SU-DHL-6 (cell line): ENCODE measurements around the gene FKBP2.

Source experiments
- H2AFZ ChIP-seq: fragments of 200-600 bp; sonication (generic); 2 replicates; pipeline ENCODE4 v1.6.1; 2014; ENCODE audit warnings: low read depth, mild to moderate bottlenecking, moderate library complexity, mixed read lengths, antibody characterized with exemption, low read length; ENCODE audit not compliant: severe bottlenecking
- H3F3A ChIP-seq: fragments of 200-600 bp; shearing (Covaris generic); 2 replicates; pipeline ENCODE4 v1.6.0; 2016; ENCODE audit warnings: antibody characterized with exemption, mild to moderate bottlenecking; ENCODE audit not compliant: insufficient read depth
- H3K27ac ChIP-seq: fragments of 200-600 bp; sonication (generic); 2 replicates; pipeline ENCODE4 v1.5.1; 2016; ENCODE audit warnings: low read depth, mild to moderate bottlenecking, low read length, moderate library complexity, mixed read lengths
- H3K27me3 ChIP-seq: fragments of 200-600 bp; sonication (generic), shearing (Covaris generic); 2 replicates; pipeline ENCODE4 v1.6.0; 2014; ENCODE audit warnings: mild to moderate bottlenecking, low read length
- H3K36me3 ChIP-seq: fragments of 200-600 bp; sonication (generic); 2 replicates; pipeline ENCODE4 v1.6.1; 2014; ENCODE audit warnings: mild to moderate bottlenecking, low read length, mixed read lengths
- H3K4me2 ChIP-seq: fragments of 300-600, 200-600 bp; shearing (Covaris generic), sonication (generic); 2 replicates; pipeline ENCODE4 v1.6.0; 2014; ENCODE audit warnings: low read length, low read depth, mild to moderate bottlenecking; ENCODE audit not compliant: poor library complexity, severe bottlenecking
- H3K4me3 ChIP-seq: fragments of 200-600 bp; sonication (generic); 2 replicates; pipeline ENCODE4 v1.5.1; 2014; ENCODE audit warnings: antibody characterized with exemption, low read length, mild to moderate bottlenecking, mixed read lengths; ENCODE audit not compliant: insufficient read depth, poor library complexity, severe bottlenecking
- H3K79me2 ChIP-seq: fragments of 200-600 bp; sonication (generic); 2 replicates; pipeline ENCODE4 v1.6.1; 2014; ENCODE audit warnings: mild to moderate bottlenecking, low read length, moderate library complexity; ENCODE audit not compliant: insufficient read depth
- H3K9ac ChIP-seq: fragments of 200-600 bp; sonication (generic); 2 replicates; pipeline ENCODE4 v1.7.0; 2014; ENCODE audit warnings: mild to moderate bottlenecking, low read length
- H3K9me2 ChIP-seq: fragments of 200-600 bp; sonication (generic); replicated peaks from 2 replicates; pipeline ENCODE4 v1.6.1; 2014; ENCODE audit warnings: low read length; ENCODE audit not compliant: insufficient read depth
- H3K9me3 ChIP-seq: fragments of 200-600 bp; sonication (generic); 2 replicates; pipeline ENCODE4 v1.6.1; 2014; ENCODE audit warnings: low read length, mixed read lengths; ENCODE audit not compliant: insufficient read depth
- H4K20me1 ChIP-seq: fragments of 200-600 bp; sonication (generic); 2 replicates; pipeline ENCODE4 v1.6.1; 2014; ENCODE audit warnings: low read depth, mild to moderate bottlenecking, antibody characterized with exemption, low read length, moderate library complexity, mixed read lengths
- CTCF ChIP-seq: fragments of 200-600 bp; sonication (generic); IDR thresholded peaks from one replicate; pipeline ENCODE4 v1.5.1; 2017; ENCODE audit warnings: antibody characterized with exemption, mild to moderate bottlenecking, low read length, moderate library complexity; ENCODE audit not compliant: insufficient read depth, poor library complexity, severe bottlenecking
- EZH2phosphoT487 ChIP-seq: fragments of 200-600 bp; sonication (generic), shearing (Covaris generic); conservative IDR thresholded peaks from 2 replicates; pipeline ENCODE4 v1.6.1; 2018; ENCODE audit warnings: mild to moderate bottlenecking, antibody characterized with exemption, low read length, moderate library complexity, mixed read lengths

The FKBP2 gene

GRCh38 chr11:64240435-64241240 is at the start of gene FKBP2:
FKBP2 (plus strand) TSS chr11:64241095; CDS start chr11:64242388, 1,293 bp downstream.
- peak within 1 kb of the TSS; percentile 86 for H3K27ac ChIP-seq
- peak within 1 kb of the TSS; percentile 78 for H3K4me3 ChIP-seq
- no peaks in the 10 kb centered on the region for H3K9me2 ChIP-seq
- H2AFZ ChIP-seq = no peak within 1 kb of the TSS
- H3K79me2 ChIP-seq = peaks cover 16% of the 10 kb centered on the region
- H4K20me1 ChIP-seq = no peaks in the 10 kb centered on the region
- H3K27me3 ChIP-seq = no peaks in the 10 kb centered on the region
- no peaks in the 10 kb centered on the region for H3K9me3 ChIP-seq
- peak within 1 kb of the TSS; percentile 93 for H3K4me2 ChIP-seq
- H3F3A ChIP-seq = peaks cover 50% of the 10 kb centered on the region
- no peak for TF ChIP-seq EZH2phosphoT487
- no peak for TF ChIP-seq CTCF
- peak within 1 kb of the TSS; percentile 72 for H3K9ac ChIP-seq
- no peaks in the 10 kb centered on the region for H3K36me3 ChIP-seq

GRCh38 chr11:64192434-64192833 is 48.5 kb upstream of the FKBP2 start:
- no peaks in the 10 kb centered on the region for H3K9me3 ChIP-seq
- H3K4me2 ChIP-seq = no peak overlapping the region
- H3K4me3 ChIP-seq = no peak overlapping the region
- H3F3A ChIP-seq = no peaks in the 10 kb centered on the region
- no peak for TF ChIP-seq CTCF
- TF ChIP-seq EZH2phosphoT487 = no peak
- no peaks in the 10 kb centered on the region for H3K27me3 ChIP-seq
- no peak overlapping the region for H2AFZ ChIP-seq
- no peaks in the 10 kb centered on the region for H3K9me2 ChIP-seq
- H4K20me1 ChIP-seq = no peaks in the 10 kb centered on the region; the same call in 1 of the 2 replicates
- H3K9ac ChIP-seq = no peak overlapping the region
- H3K79me2 ChIP-seq = peaks cover 11% of the 10 kb centered on the region
- H3K36me3 ChIP-seq = peaks cover 33% of the 10 kb centered on the region
- no peak overlapping the region for H3K27ac ChIP-seq

GRCh38 chr11:64196626-64197025 is 44.3 kb upstream of the FKBP2 start:
- Histone ChIP-seq H3F3A (no peaks in the 10 kb centered on the region), H3K79me2 (peaks cover 11% of the 10 kb centered on the region), H3K27me3 (no peaks in the 10 kb centered on the region), H3K9me2 (no peaks in the 10 kb centered on the region), H3K36me3 (peaks cover 32% of the 10 kb centered on the region), H3K4me3 (no peak overlapping the region), H3K27ac (no peak overlapping the region), H3K9me3 (no peaks in the 10 kb centered on the region), H3K9ac (no peak overlapping the region), H3K4me2 (no peak overlapping the region), H2AFZ (no peak overlapping the region), H4K20me1 (no peaks in the 10 kb centered on the region)
- no peak for TF ChIP-seq CTCF
- TF ChIP-seq EZH2phosphoT487 = no peak
